Measurements from ENCODE around the gene KIF1B. TPM values are rescaled to one million over a fixed set of nuclear protein-coding genes. Genes with fewer than 3 reads are reported as not detected.

Gene KIF1B
- total RNA-seq, 1 experiment from 2014 or later, result 69.5 TPM

- Histone ChIP-seq H3K9me3 (ENCODE audit: low read depth, low read length, poor library complexity, severe bottlenecking) (no peaks in the 10 kb centered on the region), H3K27me3 (replicated peaks; ENCODE audit: insufficient read depth, low read depth, low read length, poor library complexity) (no peaks in the 10 kb centered on the region), H3K36me3 (ENCODE audit: insufficient read depth, low read length, poor library complexity, severe bottlenecking) (peaks cover 2% of the 10 kb centered on the region), H3K4me1 (ENCODE audit: insufficient read depth, low read length, poor library complexity, severe bottlenecking) (no peaks in the 10 kb centered on the region), H3K27ac (ENCODE audit: low read depth, low read length, poor library complexity, severe bottlenecking) (no peak overlapping the region), H3K4me3 (ENCODE audit: low read depth, low read length, poor library complexity, severe bottlenecking) (no peak overlapping the region)
- DNase-seq (ENCODE audit: low spot score), result no peak
- CTCF ChIA-PET, result no interaction called here
- TF ChIP-seq EZH2 (IDR thresholded peaks at IDR 0.05; ENCODE audit: borderline replicate concordance, low read depth, low read length, poor library complexity, severe bottlenecking) (no peak), CTCF (conservative IDR thresholded peaks at IDR 0.05; ENCODE audit: low read depth, low read length) (no peak)
- intact Hi-C loops (cut with micrococcal nuclease; ENCODE audit: unreplicated experiment), result no loop called here
- BruUV-seq (replicated peaks), result no TSS peak
- POLR2A ChIA-PET (ENCODE audit: low non-redundant PET), result no interaction called here
Observed at GRCh38 chr1:10185759-10186158, 24.6 kb upstream of the KIF1B start.

GRCh38 chr1:10186331-10187025, 23.9 kb upstream of the KIF1B start:
- no peak overlapping the region for H3K4me3 ChIP-seq (ENCODE audit: low read depth, low read length, poor library complexity, severe bottlenecking)
- DNase-seq (ENCODE audit: low spot score), result no peak
- TF ChIP-seq EZH2 (IDR thresholded peaks at IDR 0.05; ENCODE audit: borderline replicate concordance, low read depth, low read length, poor library complexity, severe bottlenecking) (no peak), CTCF (conservative IDR thresholded peaks at IDR 0.05; ENCODE audit: low read depth, low read length) (no peak)
- no peaks in the 10 kb centered on the region for H3K9me3 ChIP-seq (ENCODE audit: low read depth, low read length, poor library complexity, severe bottlenecking)
- H3K36me3 ChIP-seq (ENCODE audit: insufficient read depth, low read length, poor library complexity, severe bottlenecking), result no peaks in the 10 kb centered on the region
- H3K27me3 ChIP-seq (replicated peaks; ENCODE audit: insufficient read depth, low read depth, low read length, poor library complexity), result no peaks in the 10 kb centered on the region
- intact Hi-C loops (cut with micrococcal nuclease; ENCODE audit: unreplicated experiment), result no loop called here
- ChIA-PET CTCF (no interaction called here), POLR2A (ENCODE audit: low non-redundant PET) (no interaction called here)
- H3K4me1 ChIP-seq (ENCODE audit: insufficient read depth, low read length, poor library complexity, severe bottlenecking), result no peaks in the 10 kb centered on the region
- H3K27ac ChIP-seq (ENCODE audit: low read depth, low read length, poor library complexity, severe bottlenecking), result no peak overlapping the region
- BruUV-seq (replicated peaks), result no TSS peak

GRCh38 chr1:10187026-10187334, 23.4 kb upstream of the KIF1B start:
- ChIA-PET CTCF (no interaction called here), POLR2A (ENCODE audit: low non-redundant PET) (no interaction called here)
- TF ChIP-seq CTCF (conservative IDR thresholded peaks at IDR 0.05; ENCODE audit: low read depth, low read length), result no peak
- no peak for TF ChIP-seq EZH2 (IDR thresholded peaks at IDR 0.05; ENCODE audit: borderline replicate concordance, low read depth, low read length, poor library complexity, severe bottlenecking)
- no peaks in the 10 kb centered on the region for H3K4me1 ChIP-seq (ENCODE audit: insufficient read depth, low read length, poor library complexity, severe bottlenecking)
- intact Hi-C loops (cut with micrococcal nuclease; ENCODE audit: unreplicated experiment), result no loop called here
- no TSS peak for BruUV-seq (replicated peaks)
- H3K27ac ChIP-seq (ENCODE audit: low read depth, low read length, poor library complexity, severe bottlenecking), result no peak overlapping the region
- no peak for DNase-seq (ENCODE audit: low spot score)
- no peaks in the 10 kb centered on the region for H3K27me3 ChIP-seq (replicated peaks; ENCODE audit: insufficient read depth, low read depth, low read length, poor library complexity)
- H3K4me3 ChIP-seq (ENCODE audit: low read depth, low read length, poor library complexity, severe bottlenecking), result no peak overlapping the region
- no peaks in the 10 kb centered on the region for H3K36me3 ChIP-seq (ENCODE audit: insufficient read depth, low read length, poor library complexity, severe bottlenecking)
- H3K9me3 ChIP-seq (ENCODE audit: low read depth, low read length, poor library complexity, severe bottlenecking), result no peaks in the 10 kb centered on the region
